Osteocyte (in vitro differentiated cells): ENCODE data around the gene LMF2. TPM values are rescaled to one million over a fixed set of nuclear protein-coding genes. Genes with fewer than 3 reads are reported as not detected.

Experiments
- DNase-seq: peaks from one replicate; pipeline ENCODE4 v3.0.0; 2021; ENCODE audit warnings: mixed read lengths; ENCODE audit not compliant: unreplicated experiment; ENCODE audit errors: extremely low spot score
- H3K27ac Mint-ChIP-seq: one replicate; pipeline ENCODE4 v1.8.0; 2021; ENCODE audit warnings: mild to moderate bottlenecking, mixed read lengths; ENCODE audit not compliant: unreplicated experiment
- H3K27me3 Mint-ChIP-seq: one replicate; pipeline ENCODE4 v1.8.0; 2021; ENCODE audit warnings: mixed read lengths; ENCODE audit not compliant: unreplicated experiment
- H3K36me3 Mint-ChIP-seq: one replicate; pipeline ENCODE4 v1.8.0; 2021; ENCODE audit warnings: mixed read lengths; ENCODE audit not compliant: unreplicated experiment
- H3K4me1 Mint-ChIP-seq: one replicate; pipeline ENCODE4 v1.8.0; 2021; ENCODE audit warnings: mixed read lengths; ENCODE audit not compliant: unreplicated experiment
- H3K4me3 Mint-ChIP-seq: one replicate; pipeline ENCODE4 v1.8.0; 2021; ENCODE audit warnings: mild to moderate bottlenecking, moderate library complexity, mixed read lengths; ENCODE audit not compliant: unreplicated experiment
- H3K9me3 Mint-ChIP-seq: one replicate; pipeline ENCODE4 v1.8.0; 2021; ENCODE audit warnings: mixed read lengths; ENCODE audit not compliant: unreplicated experiment
- CTCF ChIP-seq: fragments of 200-600 bp; sonication (generic); IDR thresholded peaks from 2 replicates; pipeline ENCODE4 v1.5.0; 2021; ENCODE audit warnings: antibody characterized with exemption, mild to moderate bottlenecking, moderate library complexity
- total RNA-seq: library from RNA; stranded (reverse); gene quantifications from 2 replicates; pipeline ENCODE4 v1.2.1, GENCODE V29; 2021

LMF2 gene
- total RNA-seq, 1 donor from 2014 or later, result 107 TPM

- Mint-ChIP-seq H3K36me3 (peaks cover 2% of the 10 kb centered on the region), H3K27me3 (peaks cover 9% of the 10 kb centered on the region), H3K9me3 (no peaks in the 10 kb centered on the region), H3K4me1 (peaks cover 8% of the 10 kb centered on the region), H3K27ac (no peak overlapping the region), H3K4me3 (no peak overlapping the region)
- no peak for DNase-seq
- TF ChIP-seq CTCF, result no peak
Measured at GRCh38 chr22:50479721-50480120, 27.8 kb downstream of the LMF2 start.

- H3K27ac Mint-ChIP-seq, result no peak overlapping the region
- H3K4me3 Mint-ChIP-seq, result no peak overlapping the region
- H3K36me3 Mint-ChIP-seq, result no peaks in the 10 kb centered on the region
- H3K9me3 Mint-ChIP-seq, result no peaks in the 10 kb centered on the region
- DNase-seq, result no peak
- H3K4me1 Mint-ChIP-seq, result peaks cover 18% of the 10 kb centered on the region
- no peak for TF ChIP-seq CTCF
- H3K27me3 Mint-ChIP-seq, result peaks cover 9% of the 10 kb centered on the region
Measured at GRCh38 chr22:50477923-50478322, 29.6 kb downstream of the LMF2 start.

GRCh38 chr22:50476868-50477267, 30.6 kb downstream of the LMF2 start:
- Mint-ChIP-seq H3K4me1 (peaks cover 26% of the 10 kb centered on the region), H3K27ac (no peak overlapping the region), H3K4me3 (peak overlapping the region; percentile 15), H3K9me3 (no peaks in the 10 kb centered on the region), H3K36me3 (no peaks in the 10 kb centered on the region), H3K27me3 (peaks cover 9% of the 10 kb centered on the region)
- no peak for DNase-seq
- no peak for TF ChIP-seq CTCF

GRCh38 chr22:50475652-50476002, 31.9 kb downstream of the LMF2 start:
- Mint-ChIP-seq H3K9me3 (no peaks in the 10 kb centered on the region), H3K4me1 (peaks cover 30% of the 10 kb centered on the region), H3K36me3 (no peaks in the 10 kb centered on the region), H3K27ac (peak overlapping the region; percentile 23), H3K27me3 (peaks cover 9% of the 10 kb centered on the region), H3K4me3 (peak overlapping the region; percentile 61)
- DNase-seq, result no peak
- no peak for TF ChIP-seq CTCF

GRCh38 chr22:50474710-50475651, 32.5 kb downstream of the LMF2 start, which contains the start of gene SBF1:
TSS of gene SBF1 (minus strand) at chr22:50475035. CDS start at chr22:50474840, 195 bp downstream.
- H3K4me1 Mint-ChIP-seq, result peaks cover 37% of the 10 kb centered on the region
- peak within 1 kb of the TSS; percentile 90 for H3K4me3 Mint-ChIP-seq

More at GRCh38 chr22:50474710-50475651, 32.5 kb downstream of the LMF2 start, which contains the start of gene SBF1:
- Mint-ChIP-seq H3K27ac (peak within 1 kb of the TSS; percentile 88), H3K27me3 (peaks cover 4% of the 10 kb centered on the region), H3K9me3 (no peaks in the 10 kb centered on the region), H3K36me3 (no peaks in the 10 kb centered on the region)
- no peak for TF ChIP-seq CTCF
- peak; percentile 98 for DNase-seq
